SK-N-SH treated with all-trans-retinoic acid at 6 μM for 48 hours (cell line): ENCODE data around the gene CACNA1C.

Source experiments
- BACH2 ChIP-seq: fragments of 250-450 bp; sonication (Bioruptor Pico); IDR thresholded peaks from 2 replicates; pipeline ENCODE4 v1.9.0; 2021; ENCODE audit warnings: mild to moderate bottlenecking, borderline replicate concordance
- ESRRG ChIP-seq: fragments of 250-450 bp; sonication (Bioruptor Pico); IDR thresholded peaks from 2 replicates; pipeline ENCODE4 v1.6.1; 2021; ENCODE audit warnings: mild to moderate bottlenecking
- OSR1 ChIP-seq: fragments of 250-450 bp; sonication (Bioruptor Pico); IDR thresholded peaks from 2 replicates; pipeline ENCODE4 v1.8.0; 2022; ENCODE audit warnings: moderate library complexity, mild to moderate bottlenecking, inconsistent platforms
- TOX ChIP-seq: fragments of 250-450 bp; sonication (Bioruptor Pico); IDR thresholded peaks from 2 replicates; pipeline ENCODE4 v1.8.0; 2021; ENCODE audit warnings: mild to moderate bottlenecking, moderate library complexity, borderline replicate concordance
- ZFP3 ChIP-seq: fragments of 250-450 bp; sonication (Bioruptor Pico); IDR thresholded peaks from 2 replicates; pipeline ENCODE4 v1.5.0; 2020; ENCODE audit warnings: mild to moderate bottlenecking, moderate library complexity
- TF ChIP-seq, protein P1 (sequence below): fragments of 250-450 bp; sonication (Bioruptor Pico); IDR thresholded peaks from 2 replicates; pipeline ENCODE4 v1.5.1; 2021; ENCODE audit warnings: mild to moderate bottlenecking, moderate library complexity
- TF ChIP-seq, protein P2 (sequence below): fragments of 250-450 bp; sonication (Bioruptor Pico); IDR thresholded peaks from 2 replicates; pipeline ENCODE4 v1.8.0; 2020; ENCODE audit warnings: mild to moderate bottlenecking, moderate library complexity, borderline replicate concordance

DNA sequence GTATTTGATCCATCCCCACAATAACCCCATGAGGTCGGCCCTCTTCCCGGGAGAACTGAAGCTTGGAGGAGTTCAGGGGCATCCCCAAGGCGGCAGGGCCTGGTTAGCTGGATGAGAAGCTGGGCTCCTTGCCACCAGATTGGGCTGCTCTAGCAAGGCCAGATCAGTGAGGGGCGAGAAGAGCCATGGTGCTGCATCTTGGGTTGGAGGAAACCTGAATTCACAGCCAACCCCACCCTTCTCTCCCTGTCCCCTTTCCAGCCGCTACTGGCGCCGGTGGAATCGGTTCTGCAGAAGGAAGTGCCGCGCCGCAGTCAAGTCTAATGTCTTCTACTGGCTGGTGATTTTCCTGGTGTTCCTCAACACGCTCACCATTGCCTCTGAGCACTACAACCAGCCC lies 513.4 kb downstream of the CACNA1C start:
- no peak for TF ChIP-seq ZFP3 (CRISPR knock-in tag)
- TF ChIP-seq ESRRG (CRISPR knock-in tag): no peak
- no peak for TF ChIP-seq TOX (CRISPR knock-in tag)
- TF ChIP-seq, protein P1, sequence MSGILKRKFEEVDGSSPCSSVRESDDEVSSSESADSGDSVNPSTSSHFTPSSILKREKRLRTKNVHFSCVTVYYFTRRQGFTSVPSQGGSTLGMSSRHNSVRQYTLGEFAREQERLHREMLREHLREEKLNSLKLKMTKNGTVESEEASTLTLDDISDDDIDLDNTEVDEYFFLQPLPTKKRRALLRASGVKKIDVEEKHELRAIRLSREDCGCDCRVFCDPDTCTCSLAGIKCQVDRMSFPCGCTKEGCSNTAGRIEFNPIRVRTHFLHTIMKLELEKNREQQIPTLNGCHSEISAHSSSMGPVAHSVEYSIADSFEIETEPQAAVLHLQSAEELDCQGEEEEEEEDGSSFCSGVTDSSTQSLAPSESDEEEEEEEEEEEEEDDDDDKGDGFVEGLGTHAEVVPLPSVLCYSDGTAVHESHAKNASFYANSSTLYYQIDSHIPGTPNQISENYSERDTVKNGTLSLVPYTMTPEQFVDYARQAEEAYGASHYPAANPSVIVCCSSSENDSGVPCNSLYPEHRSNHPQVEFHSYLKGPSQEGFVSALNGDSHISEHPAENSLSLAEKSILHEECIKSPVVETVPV (CRISPR knock-in tag): no peak
- TF ChIP-seq OSR1 (CRISPR knock-in tag): no peak
- TF ChIP-seq, protein P2, sequence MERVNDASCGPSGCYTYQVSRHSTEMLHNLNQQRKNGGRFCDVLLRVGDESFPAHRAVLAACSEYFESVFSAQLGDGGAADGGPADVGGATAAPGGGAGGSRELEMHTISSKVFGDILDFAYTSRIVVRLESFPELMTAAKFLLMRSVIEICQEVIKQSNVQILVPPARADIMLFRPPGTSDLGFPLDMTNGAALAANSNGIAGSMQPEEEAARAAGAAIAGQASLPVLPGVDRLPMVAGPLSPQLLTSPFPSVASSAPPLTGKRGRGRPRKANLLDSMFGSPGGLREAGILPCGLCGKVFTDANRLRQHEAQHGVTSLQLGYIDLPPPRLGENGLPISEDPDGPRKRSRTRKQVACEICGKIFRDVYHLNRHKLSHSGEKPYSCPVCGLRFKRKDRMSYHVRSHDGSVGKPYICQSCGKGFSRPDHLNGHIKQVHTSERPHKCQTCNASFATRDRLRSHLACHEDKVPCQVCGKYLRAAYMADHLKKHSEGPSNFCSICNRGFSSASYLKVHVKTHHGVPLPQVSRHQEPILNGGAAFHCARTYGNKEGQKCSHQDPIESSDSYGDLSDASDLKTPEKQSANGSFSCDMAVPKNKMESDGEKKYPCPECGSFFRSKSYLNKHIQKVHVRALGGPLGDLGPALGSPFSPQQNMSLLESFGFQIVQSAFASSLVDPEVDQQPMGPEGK (CRISPR knock-in tag): no peak
- no peak for TF ChIP-seq BACH2 (CRISPR knock-in tag)
